ENCODE data around the gene FAM13A. TPM values are rescaled to one million over a fixed set of nuclear protein-coding genes. Genes with fewer than 3 reads are reported as not detected.

Gene FAM13A
- polyA plus RNA-seq (2011; rRNA removed) (9.5 and 12.3 TPM in 2 replicates), polyA minus RNA-seq (2011; rRNA and poly(A)+ RNA removed) (11.7 and 17.4 TPM in 2 replicates)

DNA sequence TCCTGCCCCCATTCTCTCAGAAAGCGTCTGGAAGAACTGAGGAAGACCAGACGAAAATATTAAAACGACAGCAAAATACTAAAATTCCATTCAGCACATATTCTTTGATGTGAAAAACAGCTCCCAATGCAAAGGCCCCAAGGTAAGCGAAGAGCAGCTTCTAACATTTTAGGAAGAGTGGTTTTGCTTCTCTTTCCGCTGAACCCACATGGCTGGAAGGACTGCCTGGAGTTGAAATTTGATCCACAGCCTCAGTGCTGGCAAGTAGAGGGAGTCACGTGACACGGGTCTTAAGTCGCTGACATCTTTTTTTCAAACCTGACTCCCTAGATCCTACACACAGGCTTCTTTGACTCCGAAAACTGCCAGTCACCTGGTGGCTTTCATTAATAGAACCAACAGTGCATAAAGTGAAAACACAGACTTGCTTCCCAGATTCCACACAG lies at the start of gene FAM13A:
FAM13A (minus strand) TSS at position 233 of the 446 bp plus-strand sequence; CDS start at position 12, 221 bp downstream.
- POLR2A ChIA-PET = interaction anchor here (0.6 to 0.8 kb wide), 3 partner anchors 74 to 823 kb away, joined by 3 to 6 read pairs (median 3); no protein-coding TSS in a partner anchor

DNA sequence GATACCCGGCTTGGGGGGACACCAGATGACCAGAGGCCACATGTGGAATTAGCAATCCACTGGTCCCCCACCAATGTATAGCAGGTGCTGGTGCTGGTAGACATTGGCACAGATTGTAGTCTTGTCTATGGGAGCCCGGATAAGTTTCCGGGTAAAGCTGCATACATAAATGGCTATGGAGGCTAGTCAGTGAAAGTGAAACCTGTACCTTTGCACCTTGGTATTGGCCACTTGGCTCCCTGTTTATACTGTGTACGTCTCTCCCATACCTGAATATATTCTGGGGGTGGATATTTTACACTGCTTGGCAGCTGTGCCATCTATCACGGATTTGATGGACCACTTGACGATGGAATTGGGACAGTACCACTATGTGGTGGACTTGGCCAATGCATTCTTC lies 48.7 kb upstream of the FAM13A start:
- Histone ChIP-seq H3K4me3 (ENCODE audit: low read depth, low read length) (no peak overlapping the region), H3K36me3 (ENCODE audit: control insufficient read depth, insufficient read depth, low read length) (no peaks in the 10 kb centered on the region), H3K27me3 (ENCODE audit: control insufficient read depth, insufficient read depth, low read length) (peaks cover 13% of the 10 kb centered on the region)
- CTCF ChIA-PET = interaction anchor here (1.0 kb wide), 1 partner anchor 25 kb away, joined by 3 read pairs; no protein-coding TSS in a partner anchor
- POLR2A ChIA-PET = no interaction called here
- TF ChIP-seq, protein P1, sequence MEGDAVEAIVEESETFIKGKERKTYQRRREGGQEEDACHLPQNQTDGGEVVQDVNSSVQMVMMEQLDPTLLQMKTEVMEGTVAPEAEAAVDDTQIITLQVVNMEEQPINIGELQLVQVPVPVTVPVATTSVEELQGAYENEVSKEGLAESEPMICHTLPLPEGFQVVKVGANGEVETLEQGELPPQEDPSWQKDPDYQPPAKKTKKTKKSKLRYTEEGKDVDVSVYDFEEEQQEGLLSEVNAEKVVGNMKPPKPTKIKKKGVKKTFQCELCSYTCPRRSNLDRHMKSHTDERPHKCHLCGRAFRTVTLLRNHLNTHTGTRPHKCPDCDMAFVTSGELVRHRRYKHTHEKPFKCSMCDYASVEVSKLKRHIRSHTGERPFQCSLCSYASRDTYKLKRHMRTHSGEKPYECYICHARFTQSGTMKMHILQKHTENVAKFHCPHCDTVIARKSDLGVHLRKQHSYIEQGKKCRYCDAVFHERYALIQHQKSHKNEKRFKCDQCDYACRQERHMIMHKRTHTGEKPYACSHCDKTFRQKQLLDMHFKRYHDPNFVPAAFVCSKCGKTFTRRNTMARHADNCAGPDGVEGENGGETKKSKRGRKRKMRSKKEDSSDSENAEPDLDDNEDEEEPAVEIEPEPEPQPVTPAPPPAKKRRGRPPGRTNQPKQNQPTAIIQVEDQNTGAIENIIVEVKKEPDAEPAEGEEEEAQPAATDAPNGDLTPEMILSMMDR (IDR thresholded peaks at IDR 0.05; ENCODE audit: insufficient read depth, low read depth, low read length) = no peak
- no peak for DNase-seq (ENCODE audit: low read depth)

More for the DNA sequence above, at the start of gene FAM13A:
- peak within 1 kb of the TSS; percentile 39 for H3K4me3 ChIP-seq (ENCODE audit: low read depth, low read length)
- DNase-seq (ENCODE audit: low read depth) = peak; percentile 73
- no peaks in the 10 kb centered on the region for H3K27me3 ChIP-seq (ENCODE audit: control insufficient read depth, insufficient read depth, low read length)
- TF ChIP-seq, protein P1 (IDR thresholded peaks at IDR 0.05; ENCODE audit: insufficient read depth, low read depth, low read length) = no peak
- CTCF ChIA-PET = interaction anchor here (1.0 to 1.7 kb wide), 3 partner anchors 10 to 56 kb away, joined by 3 read pairs; no protein-coding TSS in a partner anchor
- no peaks in the 10 kb centered on the region for H3K36me3 ChIP-seq (ENCODE audit: control insufficient read depth, insufficient read depth, low read length)

DNA sequence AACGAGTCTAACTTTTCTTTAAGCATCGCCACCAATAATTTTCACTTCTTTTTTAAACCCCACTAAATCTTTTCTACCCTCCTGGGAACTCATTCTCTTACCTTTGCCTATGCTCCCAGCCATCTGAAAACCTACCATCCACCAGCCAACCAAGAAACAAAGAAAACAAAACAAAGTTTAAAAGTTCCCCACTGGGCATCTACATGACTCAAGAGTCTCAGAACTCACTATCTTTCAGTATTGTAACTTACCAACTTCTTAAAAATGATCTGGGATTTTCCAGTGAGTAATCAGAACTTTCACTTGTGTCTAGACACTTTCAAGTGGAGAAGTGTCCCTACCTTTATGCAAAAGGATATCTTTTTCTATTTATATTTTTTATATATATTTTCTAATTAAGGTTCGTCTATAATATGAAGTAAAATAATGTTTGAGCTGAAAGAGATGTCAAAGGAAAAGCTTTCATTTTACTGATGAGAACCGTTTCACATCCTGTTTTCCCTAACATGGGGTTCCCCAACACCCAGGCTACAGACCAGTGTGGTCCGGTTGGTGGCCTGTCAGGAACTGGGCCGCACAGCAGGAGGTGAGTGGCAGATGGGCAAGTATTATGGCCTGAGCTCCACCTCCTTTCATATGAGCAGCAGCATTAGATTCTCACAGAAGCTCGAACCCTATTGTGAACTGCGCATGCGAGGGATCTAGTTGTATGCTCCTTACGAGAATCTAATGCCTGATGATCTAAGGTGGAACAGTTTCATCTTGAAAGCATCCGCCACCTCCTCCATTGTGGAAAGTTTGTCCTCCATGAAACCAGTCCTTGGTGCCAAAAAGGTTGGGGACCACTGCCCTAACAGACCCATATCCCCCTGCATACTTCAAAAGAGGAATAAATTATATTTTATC lies 44.5 kb upstream of the FAM13A start:
- no peak for DNase-seq (ENCODE audit: low read depth)
- TF ChIP-seq, protein P1 (IDR thresholded peaks at IDR 0.05; ENCODE audit: insufficient read depth, low read depth, low read length) = no peak
- no peaks in the 10 kb centered on the region for H3K36me3 ChIP-seq (ENCODE audit: control insufficient read depth, insufficient read depth, low read length)
- ChIA-PET CTCF (no interaction called here), POLR2A (no interaction called here)
- H3K4me3 ChIP-seq (ENCODE audit: low read depth, low read length) = no peak overlapping the region
- peaks cover 6% of the 10 kb centered on the region for H3K27me3 ChIP-seq (ENCODE audit: control insufficient read depth, insufficient read depth, low read length)

DNA sequence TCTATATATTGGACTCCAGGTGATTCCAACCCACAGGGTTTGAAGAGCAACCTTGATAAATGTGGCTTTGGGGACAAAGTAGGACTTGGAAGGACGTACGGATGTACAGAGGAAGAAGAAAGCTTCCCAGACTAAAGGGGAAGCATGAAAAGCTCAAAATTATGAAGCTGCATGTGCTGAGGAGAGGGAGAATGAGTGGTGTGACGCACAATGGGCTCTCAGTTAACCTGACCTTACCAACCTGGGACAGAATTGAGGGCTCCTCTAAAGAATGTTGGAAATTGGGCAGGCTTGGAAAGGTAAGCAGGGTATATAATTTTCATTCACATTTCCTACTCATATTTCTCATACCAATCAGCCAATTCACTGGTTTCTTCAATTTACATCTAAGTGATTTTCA lies 43.9 kb upstream of the FAM13A start:
- peaks cover 6% of the 10 kb centered on the region for H3K27me3 ChIP-seq (ENCODE audit: control insufficient read depth, insufficient read depth, low read length)
- POLR2A ChIA-PET = no interaction called here
- CTCF ChIA-PET = no interaction called here

DNA sequence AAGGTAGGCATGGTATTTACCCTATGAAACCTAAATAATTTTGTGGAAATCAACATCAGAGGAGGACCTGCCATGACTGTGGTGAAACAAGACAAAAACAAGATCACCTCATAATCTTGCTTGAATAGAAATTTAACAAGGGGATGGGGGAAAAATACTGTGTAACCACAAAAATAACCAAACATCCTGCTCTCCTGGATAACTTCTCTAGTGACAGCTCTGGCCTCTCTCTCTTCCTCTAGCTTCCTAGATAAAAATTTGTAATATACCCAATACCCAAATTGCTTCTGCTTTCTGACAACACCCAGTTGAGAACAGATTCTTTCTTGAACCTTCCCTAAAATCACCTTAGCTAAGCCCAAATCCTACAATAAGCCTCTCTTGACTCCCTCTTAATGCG lies 42.5 kb upstream of the FAM13A start:
- Histone ChIP-seq H3K27me3 (ENCODE audit: control insufficient read depth, insufficient read depth, low read length) (peaks cover 5% of the 10 kb centered on the region), H3K4me3 (ENCODE audit: low read depth, low read length) (no peak overlapping the region), H3K36me3 (ENCODE audit: control insufficient read depth, insufficient read depth, low read length) (no peaks in the 10 kb centered on the region)
- POLR2A ChIA-PET = no interaction called here
- TF ChIP-seq, protein P1 (IDR thresholded peaks at IDR 0.05; ENCODE audit: insufficient read depth, low read depth, low read length) = no peak
- CTCF ChIA-PET = no interaction called here
- DNase-seq (ENCODE audit: low read depth) = no peak

More for the DNA sequence above, 43.9 kb upstream of the FAM13A start:
- TF ChIP-seq, protein P1 (IDR thresholded peaks at IDR 0.05; ENCODE audit: insufficient read depth, low read depth, low read length) = no peak
- H3K36me3 ChIP-seq (ENCODE audit: control insufficient read depth, insufficient read depth, low read length) = no peaks in the 10 kb centered on the region
- no peak overlapping the region for H3K4me3 ChIP-seq (ENCODE audit: low read depth, low read length)
- DNase-seq (ENCODE audit: low read depth) = no peak

All from BJ (cell line).